Adrenal gland (tissue), 5 donors: ENCODE results near the gene ASPG.

Experiments
- CTCF ChIP-seq, 6 experiments: fragments of 450-650 bp in 4 of 6; fragments of 200-600 bp in 2 of 6; sonication (generic) in 1 of 6; IDR thresholded peaks; 1 replicate in 5 of 6; 2 replicates in 1 of 6; pipeline versions ENCODE4 v1.5.1 to v1.8.0; 2016 to 2021; ENCODE audit warnings: antibody characterized with exemption in 6 of 6, mild to moderate bottlenecking in 2 of 6, moderate library complexity in 1 of 6
- POLR2A ChIP-seq, 2 donors: fragments of 450-650 bp; IDR thresholded peaks; one replicate each; pipeline ENCODE4 v1.6.1; 2017; ENCODE audit warnings: antibody characterized with exemption in 2 of 2, mild to moderate bottlenecking in 2 of 2, moderate library complexity in 1 of 2
- donor health status: DM: no; HTN: no; CAD: no.

- TF ChIP-seq CTCF (IDR thresholded peaks at IDR 0.05): peak in 3 of 6 experiments; percentile 19 to 37 (median 22)
- TF ChIP-seq POLR2A (IDR thresholded peaks at IDR 0.05): no peak
These were observed 64.9 kb downstream of the ASPG start for GRCh38 chr14:104150136-104151025.
